K562 (cell line): ENCODE measurements around the gene SIRT5. TPM values are rescaled to one million over a fixed set of nuclear protein-coding genes. Genes with fewer than 3 reads are reported as not detected.

ENCODE experiments used
- ATAC-seq: fragments of 200-7000 bp; cut with Tn5 transposase; 3 replicates; pipeline ENCODE4 v1.9.1; 2020; ENCODE audit warnings: moderate library complexity
- BruUV-seq: library from RNA; stranded (reverse); fragments of 400-500 nt; replicated peaks from 2 replicates; lab custom pipeline; 2021; lab: Mats Ljungman, UMichigan
- CTCF ChIA-PET: fragments of 300-600 bp; formaldehyde crosslinking; extraction: SDS; loops from one replicate; lab custom pipeline; 2021; ENCODE audit warnings: low intra/inter-chr PET ratio; lab: Yijun Ruan, JAX
- POLR2A ChIA-PET: fragments of 300-600, 350-650 bp; sonication (Branson Sonifier 250); formaldehyde crosslinking; extraction: SDS; loops from one replicate; lab custom pipeline; 2021; ENCODE audit warnings: antibody characterized with exemption, inconsistent platforms; lab: Yijun Ruan, JAX
- DNase-seq, 4 experiments: peaks; one replicate each; pipeline versions ENCODE4 v3.0.0 to v3.0.0-alpha.2; 2011 to 2018; ENCODE audit warnings: low spot score in 3 of 4, mixed read lengths in 3 of 4; ENCODE audit errors: extremely low read depth in 1 of 4
- FAIRE-seq: peaks from 2 replicates; lab custom pipeline; 2011; peaks lifted over from hg19 to GRCh38; lab: Jason Lieb, UNC
- H2AFZ ChIP-seq: 2 replicates; pipeline ENCODE4 v1.6.0; 2011; ENCODE audit warnings: low read depth, low read length, control low read depth, inconsistent platforms
- H3K27ac ChIP-seq: fragments of 200-600 bp; 3 replicates; pipeline ENCODE4 v1.8.0; 2011; ENCODE audit warnings: low read depth, mild to moderate bottlenecking, control low read depth, inconsistent platforms, low read length, moderate library complexity, mixed read lengths; ENCODE audit errors: extremely low read depth
- H3K27me3 ChIP-seq, 2 experiments: fragments of 300-600 bp in 1 of 2; 2 replicates in 1 of 2; 3 replicates in 1 of 2; pipeline versions ENCODE4 v1.6.0 to v1.8.0; 2011; ENCODE audit warnings: inconsistent platforms in 2 of 2, low read length in 2 of 2, mild to moderate bottlenecking in 1 of 2, mixed read lengths in 1 of 2, moderate library complexity in 1 of 2; ENCODE audit not compliant: control insufficient read depth in 2 of 2, insufficient read depth in 2 of 2
- H3K36me3 ChIP-seq: fragments of 300-600 bp; 3 replicates; pipeline ENCODE4 v1.8.0; 2011; ENCODE audit warnings: mild to moderate bottlenecking, low read length, inconsistent platforms; ENCODE audit not compliant: control insufficient read depth, insufficient read depth
- H3K4me1 ChIP-seq, 2 experiments: fragments of 200-600 bp in 1 of 2; replicated peaks in 1 of 2; 2 replicates in 1 of 2; 3 replicates in 1 of 2; pipeline versions ENCODE4 v1.5.1 to v1.8.0; 2011; ENCODE audit warnings: inconsistent platforms in 2 of 2, low read length in 2 of 2, mild to moderate bottlenecking in 1 of 2, mixed read lengths in 1 of 2, moderate library complexity in 1 of 2; ENCODE audit not compliant: control insufficient read depth in 2 of 2, insufficient read depth in 2 of 2
- H3K4me2 ChIP-seq: 2 replicates; pipeline ENCODE4 v1.6.1; 2011; ENCODE audit warnings: low read length, control low read depth, inconsistent platforms, mixed read lengths; ENCODE audit not compliant: insufficient read depth
- H3K4me3 ChIP-seq: fragments of 200-600 bp; sonication (generic), shearing (Covaris generic); 2 replicates; pipeline ENCODE4 v1.5.1; 2016; ENCODE audit warnings: control low read depth, inconsistent platforms
- H3K79me2 ChIP-seq: fragments of 200-600 bp; 3 replicates; pipeline ENCODE4 v1.8.0; 2011; ENCODE audit warnings: low read length, inconsistent platforms; ENCODE audit not compliant: control insufficient read depth, insufficient read depth
- H3K9ac ChIP-seq, 2 experiments: 2 replicates each; pipeline versions ENCODE4 v1.6.0 to v1.6.1; 2011; ENCODE audit warnings: low read depth in 2 of 2, low read length in 2 of 2, control low read depth in 1 of 2, inconsistent platforms in 1 of 2, mild to moderate bottlenecking in 1 of 2, mixed read lengths in 1 of 2; ENCODE audit not compliant: insufficient read depth in 1 of 2
- H3K9me1 ChIP-seq: one replicate; pipeline ENCODE4 v1.6.0; 2011; ENCODE audit warnings: inconsistent platforms, mild to moderate bottlenecking, low read length, moderate library complexity; ENCODE audit not compliant: control insufficient read depth, insufficient read depth
- H3K9me3 ChIP-seq: replicated peaks from 2 replicates; pipeline ENCODE4 v1.5.1; 2011; ENCODE audit warnings: low read depth, low read length, inconsistent platforms; ENCODE audit not compliant: control insufficient read depth, insufficient read depth
- H4K20me1 ChIP-seq: replicated peaks from 2 replicates; pipeline ENCODE4 v1.6.1; 2011; ENCODE audit warnings: low read length, inconsistent platforms, mixed read lengths; ENCODE audit not compliant: control insufficient read depth, insufficient read depth
- ATF6 ChIP-seq: sonication (generic); formaldehyde crosslinking; IDR thresholded peaks from 2 replicates; pipeline ENCODE4 v1.4.0; 2020; ENCODE audit warnings: mild to moderate bottlenecking, missing genetic modification reagents
- YBX1 ChIP-seq: fragments of 450-650 bp; IDR thresholded peaks from 2 replicates; pipeline ENCODE4 v1.7.1; 2016; ENCODE audit warnings: mild to moderate bottlenecking
- ZNF143 ChIP-seq: sonication (generic); formaldehyde crosslinking; IDR thresholded peaks from 2 replicates; pipeline ENCODE4 v1.9.0; 2022; ENCODE audit warnings: mild to moderate bottlenecking, missing genetic modification reagents
- ZNF507 ChIP-seq: conservative IDR thresholded peaks from 2 replicates; pipeline ENCODE4 v1.6.1; 2017; ENCODE audit warnings: missing genetic modification characterization, missing compliant biosample characterization
- ZNF589 ChIP-seq: fragments of 200-800 bp; sonication (Bioruptor generic); IDR thresholded peaks from 2 replicates; pipeline ENCODE4 v1.6.1; 2016; ENCODE audit warnings: low read depth, missing genetic modification characterization, missing compliant biosample characterization
- ZNF668 ChIP-seq: fragments of 250-450 bp; sonication (Bioruptor Pico); IDR thresholded peaks from 2 replicates; pipeline ENCODE4 v1.8.0; 2022; ENCODE audit warnings: mild to moderate bottlenecking, inconsistent platforms
- WGBS: fragments of 100-300 bp; shearing (Covaris generic); methylation state at CpG from one replicate; pipeline ENCODE4 v1.1.6; 2016; ENCODE audit warnings: low coverage, mixed read lengths; ENCODE audit not compliant: insufficient coverage; ENCODE audit errors: missing lambda C conversion rate; 5-methylcytosine and 5-hydroxymethylcytosine counted together
- in situ Hi-C: fragments of 300-500 bp; cut with MboI; formaldehyde crosslinking; loops from 4 replicates; pipeline ENCODE4 v1.15.0; 2018; ENCODE audit warnings: inconsistent platforms, mixed read lengths
- intact Hi-C: fragments of 100-400 bp; cut with micrococcal nuclease; formaldehyde crosslinking; loops from 2 replicates; pipeline ENCODE4 v1.14.2; 2022
- polyA plus RNA-seq, 8 experiments: library from polyadenylated mRNA; depleted of rRNA in 4 of 8; stranded (reverse) in 5 of 8; unstranded in 3 of 8; fragments of >200 nt; fragmentation: Nextera tagmentation in 2 of 8; fragmentation: Illumina TruSeq in 1 of 8; extraction: Ambion mirVana in 2 of 8; extraction: Trizol in 1 of 8; gene quantifications; 2 replicates each; pipeline versions ENCODE4 v1.2.1 to v1.2.3, GENCODE V29; 2011 to 2014; ENCODE audit warnings: inconsistent platforms in 1 of 8, missing spikeins in 1 of 8
- total RNA-seq, 7 experiments: library from RNA; depleted of rRNA in 6 of 7; stranded (reverse); fragments of >200 nt in 6 of 7; fragmentation: Illumina TruSeq in 2 of 7; extraction: Trizol in 2 of 7; gene quantifications; 2 replicates each; pipeline versions ENCODE4 v1.2.1 to v1.2.3, GENCODE V29; 2011 to 2021; ENCODE audit warnings: low replicate concordance in 1 of 7
- TF ChIP-seq, protein P1 (sequence below): fragments of 450-650 bp; IDR thresholded peaks from 2 replicates; pipeline ENCODE4 v1.6.1; 2016; ENCODE audit warnings: mild to moderate bottlenecking

The SIRT5 gene
- total and polyA plus RNA-seq, 9 of the 15 experiments (the other 6 are each of a cell fraction or from before 2014, with no cell fraction given) = 2.1 to 15.7 (median 11.4) TPM

DNA sequence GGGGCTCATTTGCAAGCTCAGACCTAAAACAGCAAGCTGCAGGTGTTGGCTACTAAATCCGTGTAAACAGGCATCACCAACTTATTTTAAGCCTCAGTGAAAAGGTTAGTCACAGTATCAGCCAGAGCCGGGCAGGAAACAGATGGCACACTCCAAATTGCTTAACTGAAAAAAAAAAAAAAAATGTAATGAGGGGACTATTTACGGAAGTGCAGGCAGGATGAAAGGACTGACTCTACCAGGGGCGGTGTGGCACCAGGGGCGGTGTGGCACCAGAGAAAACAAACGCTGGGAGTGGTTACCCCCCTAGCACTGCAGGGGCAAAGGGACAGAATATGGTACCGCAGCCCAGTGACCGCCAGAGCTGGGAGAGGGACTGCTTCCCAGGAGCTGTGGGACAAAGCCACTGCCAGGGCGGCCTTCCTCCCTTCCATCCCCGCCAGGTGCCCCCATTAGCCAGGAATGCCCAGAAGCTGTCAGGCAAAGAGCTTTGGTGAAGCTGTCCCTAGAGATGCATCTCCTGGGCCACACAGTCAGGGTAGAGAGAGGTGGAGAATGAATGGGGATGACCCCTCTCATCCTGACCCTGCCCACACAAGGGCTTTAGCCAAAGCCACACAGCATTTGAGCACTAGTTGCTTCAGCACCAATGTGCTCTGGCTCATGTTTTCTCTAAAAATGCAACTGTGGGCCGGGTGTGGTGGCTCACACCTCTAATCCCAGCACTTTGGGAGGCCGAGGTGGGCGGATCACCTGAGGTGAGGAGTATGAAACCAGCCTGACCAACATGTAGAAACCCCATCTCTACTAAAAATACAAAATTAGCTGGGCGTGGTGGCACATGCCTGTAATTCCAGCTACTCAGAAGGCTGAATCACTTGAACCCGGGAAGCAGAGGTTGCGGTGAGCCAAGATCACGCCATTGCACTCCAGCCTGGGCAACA is 47.4 kb upstream of the SIRT5 start:
- in situ Hi-C loops = no loop called here
- no peak for ATAC-seq
- no peak for FAIRE-seq
- Histone ChIP-seq H4K20me1 (no peaks in the 10 kb centered on the region), H3K27me3 (peaks cover 7 to 34% of the 10 kb centered on the region in 2 experiments; a peak in 4 of 5 replicates), H2AFZ (no peak overlapping the region), H3K79me2 (no peaks in the 10 kb centered on the region), H3K9me1 (no peaks in the 10 kb centered on the region), H3K9me3 (no peaks in the 10 kb centered on the region), H3K36me3 (no peaks in the 10 kb centered on the region), H3K4me1 (no peaks in the 10 kb centered on the region), H3K4me3 (no peak overlapping the region), H3K9ac (no peak overlapping the region), H3K4me2 (no peak overlapping the region), H3K27ac (no peak overlapping the region)
- BruUV-seq = no TSS peak
- TF ChIP-seq YBX1 (no peak), ZNF143 (CRISPR knock-in tag) (0 out of 2 replicates have a peak, but pooled peaks have one; percentile 27)
- intact Hi-C loops = no loop called here
- POLR2A ChIA-PET = interaction anchor here (0.6 kb wide), 1 partner anchor 77 kb away, joined by 4 read pairs; no protein-coding TSS in a partner anchor
- DNase-seq = no peak
- 27% methylated on average over 17 of the region's 17 CpGs for WGBS
- CTCF ChIA-PET = no interaction called here

GRCh38 chr6:13527671-13528056 is 46.7 kb upstream of the SIRT5 start:
- 28% methylated on average over 4 of the region's 4 CpGs for WGBS
- POLR2A ChIA-PET = no interaction called here
- TF ChIP-seq ZNF589 (CRISPR knock-in tag) = no peak
- TF ChIP-seq ZNF668 = no peak
- TF ChIP-seq ATF6 = no peak
- no peak for TF ChIP-seq ZNF507 (tag)
- TF ChIP-seq, protein P1, sequence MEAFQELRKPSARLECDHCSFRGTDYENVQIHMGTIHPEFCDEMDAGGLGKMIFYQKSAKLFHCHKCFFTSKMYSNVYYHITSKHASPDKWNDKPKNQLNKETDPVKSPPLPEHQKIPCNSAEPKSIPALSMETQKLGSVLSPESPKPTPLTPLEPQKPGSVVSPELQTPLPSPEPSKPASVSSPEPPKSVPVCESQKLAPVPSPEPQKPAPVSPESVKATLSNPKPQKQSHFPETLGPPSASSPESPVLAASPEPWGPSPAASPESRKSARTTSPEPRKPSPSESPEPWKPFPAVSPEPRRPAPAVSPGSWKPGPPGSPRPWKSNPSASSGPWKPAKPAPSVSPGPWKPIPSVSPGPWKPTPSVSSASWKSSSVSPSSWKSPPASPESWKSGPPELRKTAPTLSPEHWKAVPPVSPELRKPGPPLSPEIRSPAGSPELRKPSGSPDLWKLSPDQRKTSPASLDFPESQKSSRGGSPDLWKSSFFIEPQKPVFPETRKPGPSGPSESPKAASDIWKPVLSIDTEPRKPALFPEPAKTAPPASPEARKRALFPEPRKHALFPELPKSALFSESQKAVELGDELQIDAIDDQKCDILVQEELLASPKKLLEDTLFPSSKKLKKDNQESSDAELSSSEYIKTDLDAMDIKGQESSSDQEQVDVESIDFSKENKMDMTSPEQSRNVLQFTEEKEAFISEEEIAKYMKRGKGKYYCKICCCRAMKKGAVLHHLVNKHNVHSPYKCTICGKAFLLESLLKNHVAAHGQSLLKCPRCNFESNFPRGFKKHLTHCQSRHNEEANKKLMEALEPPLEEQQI = no peak

More at GRCh38 chr6:13527671-13528056, 46.7 kb upstream of the SIRT5 start:
- Histone ChIP-seq H3K9me1 (no peaks in the 10 kb centered on the region), H2AFZ (no peak overlapping the region), H3K27ac (no peak overlapping the region), H3K4me2 (no peak overlapping the region), H3K4me3 (no peak overlapping the region), H3K27me3 (peaks cover 7 to 40% of the 10 kb centered on the region in 2 experiments; a peak in 4 of 5 replicates), H3K36me3 (no peaks in the 10 kb centered on the region), H3K9me3 (no peaks in the 10 kb centered on the region), H3K79me2 (no peaks in the 10 kb centered on the region), H4K20me1 (no peaks in the 10 kb centered on the region), H3K4me1 (no peaks in the 10 kb centered on the region), H3K9ac (no peak overlapping the region)
- ATAC-seq (no peak), FAIRE-seq (no peak), DNase-seq (no peak)
- intact Hi-C loops = no loop called here
- in situ Hi-C loops = no loop called here
- no TSS peak for BruUV-seq
- CTCF ChIA-PET = no interaction called here
